HFF-Myc (cell line): ENCODE measurements around the gene UQCC2.

Experiments used
- DNase-seq: peaks from one replicate; pipeline ENCODE4 v3.0.0-alpha.2; 2011; ENCODE audit warnings: low read depth; ENCODE audit errors: extremely low read depth
- H3K4me3 ChIP-seq: replicated peaks from 2 replicates; pipeline ENCODE4 v1.5.1; 2011; ENCODE audit warnings: low read depth, mild to moderate bottlenecking, control low read depth, low read length
- CTCF ChIP-seq: IDR thresholded peaks from 2 replicates; pipeline ENCODE4 v1.5.1; 2012; ENCODE audit warnings: mild to moderate bottlenecking, low read depth, low read length, control low read depth; ENCODE audit errors: missing control alignments

Gene UQCC2

GRCh38 chr6:33726696-33727095 is 15.2 kb upstream of the UQCC2 start:
- no peak overlapping the region for H3K4me3 ChIP-seq
- no peak for TF ChIP-seq CTCF
- DNase-seq, result no peak

- no peak for DNase-seq
- TF ChIP-seq CTCF, result no peak
- no peak overlapping the region for H3K4me3 ChIP-seq
Measured at GRCh38 chr6:33725891-33726673, 14.6 kb upstream of the UQCC2 start.

GRCh38 chr6:33725222-33725621 is 13.7 kb upstream of the UQCC2 start:
- no peak for TF ChIP-seq CTCF
- H3K4me3 ChIP-seq, result no peak overlapping the region
- DNase-seq, result no peak

GRCh38 chr6:33724102-33725023 is 12.9 kb upstream of the UQCC2 start:
- DNase-seq, result no peak
- H3K4me3 ChIP-seq, result no peak overlapping the region
- no peak for TF ChIP-seq CTCF

- DNase-seq, result no peak
- no peak overlapping the region for H3K4me3 ChIP-seq
- no peak for TF ChIP-seq CTCF
Measured at GRCh38 chr6:33723371-33724085, 12.0 kb upstream of the UQCC2 start.

- TF ChIP-seq CTCF, result no peak
- DNase-seq, result no peak
- H3K4me3 ChIP-seq, result no peak overlapping the region
Measured at GRCh38 chr6:33722103-33722623, 10.7 kb upstream of the UQCC2 start.
